Fibroblast of gingiva (primary cell): Measurements from ENCODE around the gene RINL.

ENCODE experiments used
- DNase-seq: peaks from one replicate; pipeline ENCODE4 v3.0.0-alpha.2; 2011; ENCODE audit warnings: low read depth

The RINL gene, protein sequence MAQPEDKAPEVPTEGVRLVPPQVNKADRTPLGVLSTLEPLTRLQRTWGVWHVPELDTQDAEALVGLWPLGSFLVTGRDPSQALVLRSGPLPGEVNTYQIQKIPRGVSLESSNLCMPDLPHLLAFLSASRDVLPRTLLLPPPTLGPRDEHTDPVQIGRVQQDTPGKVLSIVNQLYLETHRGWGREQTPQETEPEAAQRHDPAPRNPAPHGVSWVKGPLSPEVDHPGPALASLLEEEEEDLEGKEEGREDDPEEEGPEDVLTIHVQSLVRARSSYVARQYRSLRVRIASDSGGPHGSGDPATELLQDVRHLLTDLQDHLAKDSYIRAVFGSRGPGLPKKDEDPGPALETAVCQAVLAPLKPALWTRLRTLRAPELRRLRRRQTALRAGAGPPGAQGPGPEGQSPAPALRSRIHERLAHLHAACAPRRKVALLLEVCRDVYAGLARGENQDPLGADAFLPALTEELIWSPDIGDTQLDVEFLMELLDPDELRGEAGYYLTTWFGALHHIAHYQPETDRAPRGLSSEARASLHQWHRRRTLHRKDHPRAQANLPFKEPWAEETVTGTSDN

DNA sequence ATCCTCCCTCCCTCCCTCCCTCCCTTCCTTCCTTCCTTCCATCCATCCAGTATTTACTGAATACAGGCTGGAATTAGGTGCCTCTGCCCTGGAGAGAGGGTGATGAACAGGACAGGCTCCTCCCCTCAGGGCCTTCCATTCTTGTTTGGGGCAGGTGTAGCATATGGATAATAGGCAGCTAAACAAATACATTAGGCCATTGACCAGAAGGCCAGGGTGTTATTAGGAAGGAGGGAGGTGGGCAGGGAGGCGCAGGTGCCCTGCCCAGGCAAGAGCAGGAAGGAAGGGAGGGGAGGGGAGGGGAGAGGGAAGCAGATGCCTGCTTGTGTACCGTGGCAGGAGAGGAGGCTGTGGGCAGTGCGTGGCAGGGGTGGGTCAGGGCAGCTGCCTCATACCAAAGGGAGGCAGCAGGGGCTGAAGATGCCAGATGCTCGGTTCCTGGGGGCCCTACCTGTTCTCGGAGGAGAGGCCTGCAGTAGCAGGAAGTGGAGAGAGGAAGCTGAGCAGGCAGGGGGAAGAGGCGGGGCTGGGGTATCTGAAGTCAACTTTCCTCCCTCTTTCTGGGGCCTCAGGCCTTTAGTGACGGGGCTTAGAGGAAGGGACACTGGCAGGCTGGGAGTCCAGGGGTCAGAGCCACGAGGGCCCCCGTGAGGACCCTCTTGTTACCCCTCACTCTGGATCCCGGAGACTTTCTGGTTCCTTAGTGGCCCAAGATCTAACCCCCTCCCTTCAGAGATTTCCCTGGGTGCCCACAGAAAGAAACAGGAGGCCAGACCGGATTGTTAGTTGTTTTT is at the start of gene RINL:
TSS of gene RINL (minus strand) at position 495 of the 794 bp plus-strand sequence. CDS start 1,533 bp downstream, outside the sequence.
- DNase-seq: no peak

DNA sequence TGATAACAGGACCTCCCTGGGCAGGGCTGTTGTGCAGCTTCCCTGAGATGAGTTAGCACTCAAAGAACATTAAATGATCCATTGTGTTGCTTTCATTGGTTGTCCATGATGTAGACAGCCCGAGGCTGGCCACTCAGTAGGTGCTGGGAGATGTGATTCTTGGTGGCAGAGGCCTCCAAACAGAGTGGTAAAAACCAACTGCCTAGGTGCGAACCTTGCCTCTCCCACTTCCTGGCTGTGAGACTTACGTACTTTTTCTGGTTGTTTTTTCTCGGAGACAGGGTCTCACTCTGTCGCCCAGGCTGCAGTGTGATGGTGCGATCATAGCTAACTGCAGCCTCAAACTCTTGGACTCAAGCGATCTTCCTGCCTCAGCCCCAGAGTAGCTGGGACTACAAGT is 46.3 kb upstream of the RINL start:
- DNase-seq: no peak

DNA sequence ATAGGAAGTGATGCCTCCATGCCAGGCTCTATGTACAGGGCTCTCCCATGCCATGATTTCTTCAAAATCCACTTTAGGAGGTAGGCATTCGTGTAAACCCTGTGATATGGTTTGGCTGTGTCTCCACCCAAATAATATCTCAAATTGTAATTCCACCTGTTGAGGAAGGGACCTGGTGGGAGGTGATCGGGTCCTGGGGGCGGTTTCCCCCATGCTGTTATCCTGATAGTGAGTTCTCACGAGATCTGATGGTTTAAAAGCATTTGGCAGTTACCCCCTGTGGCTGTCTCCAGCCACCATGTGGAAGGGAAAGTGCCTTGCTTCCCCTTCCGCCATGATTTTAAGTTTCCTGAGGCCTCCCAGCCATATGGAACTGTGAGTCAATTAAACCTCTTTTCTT is 44.4 kb upstream of the RINL start:
- no peak for DNase-seq

DNA sequence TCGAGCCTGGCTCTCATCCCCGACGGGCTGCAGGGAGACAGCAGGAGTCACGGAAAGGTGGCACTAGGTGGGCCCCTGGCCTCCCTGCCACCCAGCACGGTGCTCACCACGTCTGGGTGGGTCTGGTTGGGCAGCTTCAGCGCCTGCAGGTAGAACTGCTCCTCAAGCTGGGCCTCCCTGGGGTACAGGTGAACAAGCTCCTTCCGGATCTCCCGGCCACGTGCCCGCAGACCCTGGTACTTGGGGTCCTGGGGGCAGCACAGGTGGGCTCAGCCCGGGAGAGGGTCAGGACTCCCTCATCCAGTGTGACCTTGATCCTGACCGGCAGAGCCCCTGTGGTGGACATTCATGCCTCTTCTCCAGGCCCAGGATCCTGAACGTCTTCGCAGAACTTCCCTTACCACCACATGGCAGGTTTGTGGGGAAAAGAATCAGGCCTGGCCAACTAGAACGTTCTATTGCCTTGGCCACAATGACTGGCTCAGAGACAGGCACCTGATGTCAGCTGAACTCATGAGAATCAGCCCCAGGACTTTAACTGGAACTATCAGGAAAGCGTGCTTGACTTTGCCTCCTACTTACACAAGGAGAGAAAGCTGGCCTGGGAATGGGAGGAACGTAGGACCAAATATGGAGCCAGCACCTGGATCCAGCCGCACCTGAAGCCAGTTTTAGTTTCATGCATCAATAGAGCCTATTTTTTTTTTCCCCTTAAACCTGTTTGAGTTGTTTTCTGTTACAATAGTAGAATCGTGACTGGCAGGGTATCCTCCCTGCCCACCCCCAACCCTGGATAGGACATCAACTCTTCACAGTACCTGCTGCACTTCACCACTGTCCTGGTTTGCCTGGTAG is 43.6 kb upstream of the RINL start:
- DNase-seq: no peak

DNA sequence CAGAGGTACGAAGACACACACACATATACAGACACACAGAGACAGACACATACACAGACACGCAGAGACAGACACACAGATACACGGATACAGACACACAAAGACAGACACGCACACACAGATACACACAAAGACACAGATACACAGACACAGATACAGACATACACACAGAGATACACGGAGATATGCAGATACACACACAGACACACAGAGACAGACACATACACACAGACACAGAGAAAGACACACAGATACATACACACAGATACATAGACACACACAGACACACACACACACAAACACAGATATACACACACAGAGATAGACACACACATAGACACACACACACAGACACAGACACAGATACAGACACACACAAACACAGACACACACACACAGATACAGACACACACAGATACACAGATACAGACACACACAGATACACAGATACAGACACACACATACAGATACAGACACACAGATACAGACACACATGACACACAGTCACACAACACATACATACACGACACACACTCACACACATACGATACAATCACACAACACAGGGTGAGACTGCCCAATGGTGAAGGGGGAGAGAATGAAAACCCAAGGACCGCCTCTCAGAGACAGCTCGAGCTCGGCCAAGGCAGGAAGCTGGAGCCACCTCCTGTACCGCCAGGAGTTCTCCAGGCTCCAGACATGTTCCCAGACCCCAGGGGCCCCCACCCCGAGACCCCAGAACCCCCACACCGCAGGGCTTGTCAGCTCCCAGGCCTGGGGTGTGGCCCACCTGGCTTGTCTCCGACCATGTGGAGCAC is 42.7 kb upstream of the RINL start:
- no peak for DNase-seq

DNA sequence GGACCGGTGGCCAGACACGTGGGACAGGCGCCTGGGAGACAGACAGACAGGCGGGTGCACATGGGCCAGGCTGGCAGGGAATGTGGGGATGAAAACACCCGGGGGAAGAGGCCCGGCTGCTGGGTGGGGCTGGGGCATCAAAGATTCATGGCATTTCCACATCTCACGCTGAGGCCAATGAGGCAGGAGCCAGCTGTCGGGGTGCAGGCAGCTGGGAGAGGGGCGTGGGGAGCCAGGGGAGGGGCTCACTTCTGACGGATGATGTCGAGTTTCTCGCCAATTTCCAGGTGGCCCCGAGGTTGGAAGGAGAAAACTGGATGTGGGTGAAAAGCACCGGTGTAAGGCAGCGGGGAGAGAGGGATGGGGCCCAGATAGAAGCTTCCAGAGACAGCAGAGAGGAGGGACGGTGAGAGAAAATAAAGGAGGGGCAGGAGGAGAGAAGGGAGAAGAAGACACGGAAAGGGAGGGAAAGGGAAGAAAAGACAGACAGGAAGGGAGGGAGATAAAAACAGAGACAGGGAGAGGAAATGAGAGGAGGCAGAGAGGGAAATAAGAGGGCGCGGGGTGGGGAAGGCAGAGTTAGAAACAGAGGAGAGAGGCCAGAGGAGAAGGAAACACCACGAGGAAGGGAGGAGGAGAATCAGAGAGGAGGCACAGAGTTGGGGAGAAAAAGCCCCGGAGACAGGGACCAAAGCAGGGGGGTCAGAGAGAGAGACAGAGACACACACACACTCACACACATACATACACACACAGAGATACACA is 41.9 kb upstream of the RINL start:
- no peak for DNase-seq

DNA sequence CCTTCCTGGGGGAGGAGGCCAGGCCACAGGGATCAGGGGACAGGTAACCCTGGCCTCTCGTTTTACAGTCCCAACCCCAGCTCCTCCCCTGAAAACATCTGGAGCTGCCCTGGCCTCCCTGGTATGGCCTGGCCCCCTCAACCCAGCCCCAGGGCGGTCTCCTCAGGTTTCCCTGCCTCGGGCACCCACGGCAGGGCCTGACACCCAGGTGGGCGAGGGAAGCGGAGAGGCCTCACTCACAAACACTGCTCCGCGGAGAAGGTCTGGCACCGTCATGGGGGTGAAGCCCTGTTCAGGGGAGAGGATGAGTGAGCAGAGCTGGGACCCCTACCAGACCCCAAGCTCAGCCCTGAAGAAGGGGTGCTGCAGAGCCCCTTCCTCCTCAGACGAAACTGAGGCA is 40.5 kb upstream of the RINL start:
- no peak for DNase-seq

DNA sequence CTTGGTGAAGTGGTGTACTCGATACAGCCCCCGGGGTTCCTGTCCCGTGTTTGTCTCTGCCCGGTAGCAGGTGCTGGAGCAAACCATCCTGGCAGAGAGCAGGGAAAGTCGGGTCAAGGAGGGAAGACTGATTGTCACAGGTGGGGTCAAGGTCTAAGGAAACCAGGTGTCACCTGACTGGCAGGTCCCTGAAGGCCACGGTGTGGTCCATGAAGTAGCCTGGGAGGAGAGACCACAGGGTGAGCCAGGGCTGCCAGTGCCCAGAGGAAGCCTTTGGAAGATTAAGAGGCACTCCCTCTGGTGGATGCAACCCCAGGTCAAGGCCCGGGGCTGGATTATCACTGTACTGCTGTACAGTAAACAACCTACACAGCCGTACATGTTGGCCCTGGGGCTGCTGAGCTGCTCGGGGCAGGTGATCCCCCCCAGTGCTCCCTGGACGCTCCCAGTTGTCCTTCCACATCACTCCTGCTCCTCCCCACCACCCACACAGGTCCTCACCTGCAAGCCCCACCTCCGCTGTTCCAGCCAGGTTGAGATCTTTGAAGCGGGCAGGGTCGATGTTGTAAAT is 39.9 kb upstream of the RINL start:
- no peak for DNase-seq

DNA sequence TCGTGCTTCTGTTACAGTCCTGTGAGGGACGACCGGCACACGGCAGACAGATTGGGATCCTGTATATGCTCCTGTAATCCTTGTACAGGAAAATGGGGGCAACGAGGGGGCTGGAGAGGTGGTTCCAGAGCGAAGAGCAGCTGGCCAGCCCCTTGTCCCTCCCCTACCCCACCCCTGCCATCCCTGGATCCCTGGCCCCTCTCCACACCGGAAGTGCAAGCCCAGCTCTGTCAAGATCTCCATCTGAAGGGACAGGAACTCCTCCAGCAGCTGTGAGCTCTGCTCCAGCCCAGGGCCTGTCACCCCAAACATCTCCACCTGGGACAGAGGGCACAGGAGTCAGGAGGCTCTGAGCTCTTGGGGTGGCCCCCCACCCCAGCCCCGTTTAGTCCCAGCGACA is 39.4 kb upstream of the RINL start:
- no peak for DNase-seq

DNA sequence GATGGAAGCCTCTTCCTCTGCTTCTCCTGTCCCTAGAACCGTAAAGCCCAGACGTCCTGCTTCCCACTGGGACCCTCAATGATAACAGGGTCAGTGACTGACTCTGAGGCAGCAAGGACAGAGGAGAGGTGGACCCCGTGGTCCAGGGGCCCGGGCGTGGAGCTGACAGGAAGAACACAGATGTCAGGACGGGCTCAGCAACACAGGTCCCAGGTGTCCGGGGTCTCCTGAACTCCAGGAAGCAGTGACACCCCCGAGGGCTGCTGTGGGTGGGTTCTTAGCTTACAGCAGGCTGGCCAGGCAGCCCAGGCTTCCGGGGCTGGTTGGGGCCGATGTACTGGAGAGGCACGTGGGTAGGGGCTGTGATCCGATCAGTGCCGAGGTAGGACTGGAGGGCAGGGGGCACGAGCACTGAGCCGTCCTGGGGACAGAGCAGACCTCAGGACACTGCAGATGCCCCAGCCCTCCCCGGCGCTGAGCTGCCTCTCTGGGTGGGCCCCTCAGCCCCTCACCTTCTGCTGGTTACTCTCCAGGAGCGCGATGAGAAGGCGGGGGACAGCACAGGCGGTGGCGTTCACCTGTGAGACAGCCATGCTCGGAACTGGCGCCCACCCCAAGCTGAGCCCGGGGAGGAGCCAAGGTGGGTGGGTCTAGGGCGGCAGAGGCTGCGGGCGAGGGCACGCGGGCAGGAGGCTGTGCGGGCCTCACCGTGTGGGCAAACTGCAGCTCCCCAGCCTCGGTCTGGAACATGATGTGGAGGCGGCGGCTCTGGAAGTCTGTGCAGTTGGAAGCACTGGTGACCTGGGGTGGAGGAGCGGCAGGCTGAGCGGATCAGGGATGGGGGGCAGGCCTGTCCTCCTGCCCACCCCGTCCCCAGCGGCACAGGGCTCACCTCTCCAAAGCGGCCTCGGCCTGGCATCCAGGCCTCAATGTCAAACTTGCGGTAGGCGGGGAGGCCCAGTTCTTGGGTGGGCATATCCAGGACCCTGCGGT is 37.5 kb upstream of the RINL start:
- no peak for DNase-seq

DNA sequence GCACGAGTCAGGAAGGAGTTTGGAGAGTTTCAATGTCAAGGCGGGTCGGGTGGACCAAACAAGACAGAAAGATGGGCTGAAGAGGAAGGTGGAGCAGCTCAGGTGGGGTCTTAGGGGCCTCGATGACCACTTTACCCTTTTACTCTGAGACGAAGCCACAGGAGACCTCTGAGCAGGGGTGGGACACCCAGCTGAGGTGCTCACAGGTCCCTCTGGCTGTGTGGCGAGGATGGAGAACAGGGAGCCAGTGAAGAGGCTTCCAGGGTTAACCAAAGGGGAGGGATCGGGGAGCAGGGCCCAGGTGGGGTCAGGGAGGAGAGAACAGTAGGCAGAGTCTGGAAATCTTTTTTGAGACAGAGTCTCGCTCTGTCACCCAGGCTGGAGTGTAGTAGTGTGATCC is 35.9 kb upstream of the RINL start:
- no peak for DNase-seq

DNA sequence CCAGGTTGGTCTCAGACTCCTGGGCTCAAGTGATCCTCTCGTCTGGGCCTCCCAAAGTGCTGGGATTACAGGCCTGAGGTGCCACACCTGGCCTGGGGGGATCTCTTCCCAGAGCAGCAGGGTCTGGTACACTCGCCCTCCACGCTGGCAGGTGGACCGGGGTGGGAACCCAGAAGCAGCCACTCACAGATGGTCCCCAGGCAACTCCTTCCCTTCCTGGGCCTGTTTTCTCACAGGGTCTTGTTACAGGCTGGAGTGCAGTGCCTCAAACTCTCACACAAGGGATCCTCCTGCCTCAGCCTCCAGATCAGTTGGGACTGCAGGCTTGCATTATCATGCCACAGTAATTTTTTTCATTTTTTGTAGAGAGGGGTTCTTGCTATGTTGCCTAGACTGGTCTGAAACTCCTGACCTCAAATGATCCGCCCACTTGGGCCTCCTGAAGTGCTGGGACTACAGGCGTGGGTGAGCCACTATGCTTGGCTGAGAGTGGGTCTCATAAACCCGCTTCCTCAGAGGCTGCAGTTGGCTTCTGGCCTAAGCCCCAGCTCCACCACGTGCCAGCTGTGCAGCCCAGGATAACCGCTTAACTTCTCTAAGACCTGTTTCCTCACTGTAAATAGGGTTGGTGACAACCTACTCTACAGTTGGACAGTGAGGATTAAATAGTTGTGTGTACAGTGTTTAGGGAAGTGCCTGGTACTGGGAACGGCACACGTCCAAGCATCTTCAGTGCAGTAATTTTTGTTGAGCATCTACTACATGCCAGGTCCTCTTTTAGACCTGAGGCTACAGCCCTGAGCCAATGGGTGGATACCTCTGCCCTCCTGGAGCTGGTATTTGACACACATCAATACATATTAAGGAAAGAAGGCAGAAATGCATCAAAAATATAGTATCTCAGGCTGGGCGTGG is 34.8 kb upstream of the RINL start:
- no peak for DNase-seq

DNA sequence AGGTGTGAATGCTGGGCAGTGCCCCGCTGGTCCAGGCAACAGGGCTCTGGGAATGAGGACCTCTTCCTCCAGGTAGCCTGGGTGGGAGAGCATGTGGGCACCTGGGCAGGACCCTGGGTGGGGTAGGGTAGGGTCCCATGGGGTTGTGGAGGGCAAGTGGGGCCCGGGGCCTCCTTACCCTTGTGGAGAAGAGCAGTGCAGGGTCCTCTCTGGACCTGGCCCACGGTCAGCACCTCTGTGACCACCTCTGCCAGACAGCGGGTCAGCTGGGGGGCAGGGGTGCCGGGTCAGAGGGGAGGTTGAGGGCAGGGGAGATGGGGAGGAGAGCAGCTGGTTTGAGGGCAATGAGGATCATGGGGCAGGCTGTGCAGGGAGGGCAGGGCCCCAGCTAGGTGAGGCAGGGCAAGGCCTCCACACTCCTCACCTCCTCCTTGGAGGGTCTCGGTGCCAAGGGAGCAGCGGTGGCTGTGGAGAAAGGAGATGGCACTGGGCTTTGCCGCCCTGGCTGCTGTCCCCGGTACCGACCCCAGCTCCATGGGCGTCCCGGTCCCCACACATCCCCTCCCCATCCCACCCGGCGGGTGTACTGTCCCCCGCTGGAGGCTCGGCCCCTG is 33.4 kb upstream of the RINL start:
- DNase-seq: no peak

DNA sequence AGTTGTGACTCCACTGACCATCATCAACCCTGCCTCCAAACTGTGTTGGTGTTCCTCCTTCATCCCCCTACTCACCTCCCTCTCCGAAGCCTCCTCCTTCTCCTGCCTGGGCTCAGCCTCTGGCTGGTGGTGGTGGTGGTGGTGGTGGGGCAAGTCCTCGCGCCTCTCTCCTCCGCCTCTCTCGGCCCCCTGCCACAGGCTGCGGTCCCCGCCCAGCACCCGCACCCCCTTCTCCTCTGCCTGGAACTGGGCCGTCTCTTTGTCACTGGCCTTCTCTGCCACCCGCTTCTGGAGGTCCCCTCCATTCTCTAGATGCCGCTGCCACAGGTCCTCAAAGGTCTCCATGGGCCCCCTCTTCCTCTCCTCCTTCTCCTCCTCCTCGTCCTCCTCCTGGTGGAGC is 32.4 kb upstream of the RINL start:
- DNase-seq: no peak

DNA sequence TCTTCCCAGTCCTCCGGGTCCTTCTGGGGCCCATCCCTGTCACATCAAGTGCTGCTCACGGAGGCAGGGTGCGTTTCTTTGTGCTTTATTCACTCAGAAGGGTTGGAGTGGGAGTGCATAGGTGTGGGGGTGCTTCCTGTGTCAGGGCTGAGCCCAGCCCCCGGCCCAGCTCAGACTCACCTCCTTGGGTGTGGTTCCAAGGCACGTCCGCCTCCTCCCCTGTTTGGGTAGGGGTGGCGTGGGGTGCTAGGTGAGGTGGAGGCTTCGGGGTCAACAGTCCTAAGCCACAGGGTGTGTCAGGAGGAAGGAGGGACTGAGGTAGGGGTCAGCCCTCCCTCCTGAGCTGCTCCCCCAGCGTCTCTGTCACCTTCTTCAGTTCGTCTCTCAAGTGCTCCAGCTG is 30.8 kb upstream of the RINL start:
- no peak for DNase-seq

DNA sequence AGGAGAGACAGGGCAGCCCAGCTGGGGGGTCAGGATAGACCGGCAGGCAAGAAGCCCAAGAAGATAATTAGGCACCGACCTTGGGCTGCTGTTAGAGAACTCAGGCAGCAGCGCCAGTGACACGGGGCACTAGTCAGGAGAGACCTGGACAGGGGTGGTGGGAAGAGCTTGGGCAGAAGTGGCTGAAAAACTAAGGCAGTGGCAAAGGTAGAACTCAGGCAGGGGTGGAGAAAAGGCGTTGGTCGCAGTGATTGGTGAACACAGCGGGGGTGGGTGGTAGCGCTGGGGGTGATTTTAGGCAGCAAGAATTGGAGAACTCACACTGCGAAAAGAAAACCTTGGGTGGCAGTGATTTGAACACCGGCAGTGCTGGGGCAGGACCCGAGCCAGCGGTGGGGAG is 29.6 kb upstream of the RINL start:
- DNase-seq: no peak

DNA sequence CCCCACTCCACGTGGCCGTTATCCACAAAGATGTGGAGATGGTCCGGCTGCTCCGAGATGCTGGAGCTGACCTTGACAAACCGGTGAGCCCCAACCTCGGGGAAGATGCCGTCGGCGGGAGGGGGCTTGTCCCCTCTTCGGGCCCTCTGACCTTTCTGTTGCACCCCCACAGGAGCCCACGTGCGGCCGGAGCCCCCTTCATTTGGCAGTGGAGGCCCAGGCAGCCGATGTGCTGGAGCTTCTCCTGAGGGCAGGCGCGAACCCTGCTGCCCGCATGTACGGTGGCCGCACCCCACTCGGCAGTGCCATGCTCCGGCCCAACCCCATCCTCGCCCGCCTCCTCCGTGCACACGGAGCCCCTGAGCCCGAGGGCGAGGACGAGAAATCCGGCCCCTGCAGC is 29.2 kb upstream of the RINL start:
- no peak for DNase-seq
